Stomach (tissue), 4 donors: ENCODE results near the gene RETREG1.

Source experiments
- CTCF ChIP-seq, 7 experiments: fragments of 450-650 bp in 4 of 7; fragments of 200-600 bp in 3 of 7; sonication (generic) in 3 of 7; IDR thresholded peaks; one replicate each; pipeline ENCODE4 v1.5.1; 2016 to 2019; ENCODE audit warnings: antibody characterized with exemption in 7 of 7, control low read depth in 2 of 7, mild to moderate bottlenecking in 1 of 7
- EP300 ChIP-seq: sonication (generic); formaldehyde crosslinking; IDR thresholded peaks from one replicate; pipeline ENCODE4 v1.6.1; 2017; ENCODE audit warnings: antibody characterized with exemption
- POLR2A ChIP-seq, 4 donors: fragments of 450-650 bp; IDR thresholded peaks; one replicate each; pipeline ENCODE4 v1.6.1; 2016; ENCODE audit warnings: antibody characterized with exemption in 4 of 4, control low read depth in 2 of 4, mild to moderate bottlenecking in 1 of 4, moderate library complexity in 1 of 4
- POLR2AphosphoS5 ChIP-seq, 3 donors: sonication (generic); formaldehyde crosslinking; IDR thresholded peaks; one replicate each; pipeline ENCODE4 v1.6.1; 2016; ENCODE audit warnings: antibody characterized with exemption in 3 of 3

- TF ChIP-seq POLR2A (IDR thresholded peaks at IDR 0.05): no peak
- no peak for TF ChIP-seq CTCF (IDR thresholded peaks at IDR 0.05)
- TF ChIP-seq EP300: no peak
- TF ChIP-seq POLR2AphosphoS5 (IDR thresholded peaks at IDR 0.05): no peak
Measured at GRCh38 chr5:16538006-16538405, 78.8 kb downstream of the RETREG1 start.
